Smooth muscle cell (in vitro differentiated cells): ENCODE data around the gene PRKX. TPM values are rescaled to one million over a fixed set of nuclear protein-coding genes. Genes with fewer than 3 reads are reported as not detected.

ENCODE experiments used
- DNase-seq: peaks from one replicate; lab custom pipeline; 2025; ENCODE audit not compliant: unreplicated experiment; lab: John Stamatoyannopoulos, UW
- H2AFZ ChIP-seq: fragments of 200-600 bp; sonication (generic); 2 replicates; pipeline ENCODE4 v1.6.0; 2016; ENCODE audit warnings: antibody characterized with exemption, low read depth, mild to moderate bottlenecking
- H3F3A ChIP-seq: fragments of 200-600 bp; sonication (generic); 2 replicates; pipeline ENCODE4 v1.6.0; 2017; ENCODE audit warnings: antibody characterized with exemption, low read depth
- H3K27ac ChIP-seq: fragments of 200-600 bp; sonication (generic); 2 replicates; pipeline ENCODE4 v1.5.1; 2016; ENCODE audit warnings: low read depth, mild to moderate bottlenecking
- H3K27me3 ChIP-seq: fragments of 200-600 bp; sonication (generic); 2 replicates; pipeline ENCODE4 v1.6.1; 2016; ENCODE audit warnings: low read depth, mild to moderate bottlenecking
- H3K36me3 ChIP-seq: fragments of 200-600 bp; sonication (generic); 2 replicates; pipeline ENCODE4 v1.5.1; 2016; ENCODE audit warnings: low read depth
- H3K4me1 ChIP-seq: fragments of 200-600 bp; sonication (generic); 2 replicates; pipeline ENCODE4 v1.5.1; 2016; ENCODE audit warnings: low read depth
- H3K4me2 ChIP-seq: fragments of 200-600 bp; sonication (generic); 2 replicates; pipeline ENCODE4 v1.6.0; 2016; ENCODE audit warnings: mild to moderate bottlenecking
- H3K4me3 ChIP-seq: fragments of 200-600 bp; sonication (generic); 2 replicates; pipeline ENCODE4 v1.5.1; 2016; ENCODE audit warnings: mild to moderate bottlenecking
- H3K79me2 ChIP-seq: fragments of 200-600 bp; sonication (generic); 2 replicates; pipeline ENCODE4 v1.6.0; 2016; ENCODE audit warnings: low read depth, mild to moderate bottlenecking
- H3K9ac ChIP-seq: fragments of 200-600 bp; sonication (generic); 2 replicates; pipeline ENCODE4 v1.6.0; 2016; ENCODE audit warnings: low read depth
- H3K9me3 ChIP-seq: fragments of 200-600 bp; sonication (generic); replicated peaks from 2 replicates; pipeline ENCODE4 v1.5.1; 2016; ENCODE audit warnings: low read depth
- H4K20me1 ChIP-seq: fragments of 200-600 bp; sonication (generic); 2 replicates; pipeline ENCODE4 v1.6.0; 2016; ENCODE audit warnings: low read depth
- WGBS: methylation state at CpG from one replicate; pipeline ENCODE4 v1.1.7; 2016; ENCODE audit warnings: low lambda C conversion rate; 5-methylcytosine and 5-hydroxymethylcytosine counted together
- polyA plus RNA-seq: library from polyadenylated mRNA; unstranded; fragments of >200 nt; fragmentation: Nextera tagmentation; extraction: Ambion mirVana; gene quantifications from 2 replicates; pipeline ENCODE4 v1.2.1, GENCODE V29; 2016
- total RNA-seq: library from RNA; depleted of rRNA; stranded (reverse); fragments of >200 nt; gene quantifications from 2 replicates; pipeline ENCODE4 v1.2.3, GENCODE V29; 2014
- TF ChIP-seq, protein P1 (sequence below): fragments of 200-600 bp; sonication (generic); IDR thresholded peaks from 2 replicates; pipeline ENCODE4 v1.5.1; 2017; ENCODE audit warnings: borderline replicate concordance, mild to moderate bottlenecking, antibody characterized with exemption; ENCODE audit not compliant: insufficient read depth, poor library complexity, severe bottlenecking

PRKX gene
- total and polyA plus RNA-seq, 2 experiments from 2014 or later = 9.5 to 10.1 TPM

DNA sequence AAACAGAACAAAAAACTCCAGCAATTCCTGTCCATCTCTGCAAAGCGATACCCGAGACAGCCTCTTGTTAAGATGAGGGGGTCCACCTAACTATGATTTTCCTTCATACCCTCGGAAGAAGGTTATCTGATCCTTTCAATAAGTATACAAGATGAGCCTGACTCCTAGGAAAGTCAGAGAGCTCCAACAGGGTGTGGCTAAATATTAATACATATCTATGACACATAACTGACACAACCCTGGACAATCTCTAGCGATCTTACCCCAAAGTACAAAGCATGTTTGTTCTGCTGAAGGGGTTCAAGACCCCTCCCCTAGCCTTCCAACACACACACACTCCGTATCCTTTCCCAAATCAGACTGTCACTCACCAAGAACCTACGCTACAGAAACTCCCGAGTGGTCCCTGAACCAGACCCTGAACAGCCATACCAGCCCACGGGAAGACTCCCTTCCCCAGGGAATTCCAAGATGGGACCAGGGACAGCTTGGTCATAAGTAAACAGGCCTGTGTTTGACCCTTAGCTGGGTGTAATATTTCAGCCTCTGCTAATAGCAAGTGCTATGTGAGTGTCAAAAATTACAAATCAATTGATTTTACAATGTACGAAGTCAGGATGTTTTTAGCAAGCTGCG lies 110.3 kb downstream of the PRKX start:
- Histone ChIP-seq H2AFZ (no peak overlapping the region), H3K4me3 (no peak overlapping the region), H4K20me1 (no peaks in the 10 kb centered on the region), H3F3A (no peaks in the 10 kb centered on the region), H3K36me3 (no peaks in the 10 kb centered on the region), H3K4me1 (no peaks in the 10 kb centered on the region), H3K9me3 (no peaks in the 10 kb centered on the region), H3K9ac (no peak overlapping the region), H3K27me3 (no peaks in the 10 kb centered on the region), H3K4me2 (no peak overlapping the region), H3K79me2 (no peaks in the 10 kb centered on the region), H3K27ac (no peak overlapping the region)
- DNase-seq = no peak
- 87% methylated on average over 10 of the region's 10 CpGs for WGBS
- TF ChIP-seq, protein P1, sequence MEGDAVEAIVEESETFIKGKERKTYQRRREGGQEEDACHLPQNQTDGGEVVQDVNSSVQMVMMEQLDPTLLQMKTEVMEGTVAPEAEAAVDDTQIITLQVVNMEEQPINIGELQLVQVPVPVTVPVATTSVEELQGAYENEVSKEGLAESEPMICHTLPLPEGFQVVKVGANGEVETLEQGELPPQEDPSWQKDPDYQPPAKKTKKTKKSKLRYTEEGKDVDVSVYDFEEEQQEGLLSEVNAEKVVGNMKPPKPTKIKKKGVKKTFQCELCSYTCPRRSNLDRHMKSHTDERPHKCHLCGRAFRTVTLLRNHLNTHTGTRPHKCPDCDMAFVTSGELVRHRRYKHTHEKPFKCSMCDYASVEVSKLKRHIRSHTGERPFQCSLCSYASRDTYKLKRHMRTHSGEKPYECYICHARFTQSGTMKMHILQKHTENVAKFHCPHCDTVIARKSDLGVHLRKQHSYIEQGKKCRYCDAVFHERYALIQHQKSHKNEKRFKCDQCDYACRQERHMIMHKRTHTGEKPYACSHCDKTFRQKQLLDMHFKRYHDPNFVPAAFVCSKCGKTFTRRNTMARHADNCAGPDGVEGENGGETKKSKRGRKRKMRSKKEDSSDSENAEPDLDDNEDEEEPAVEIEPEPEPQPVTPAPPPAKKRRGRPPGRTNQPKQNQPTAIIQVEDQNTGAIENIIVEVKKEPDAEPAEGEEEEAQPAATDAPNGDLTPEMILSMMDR = no peak

DNA sequence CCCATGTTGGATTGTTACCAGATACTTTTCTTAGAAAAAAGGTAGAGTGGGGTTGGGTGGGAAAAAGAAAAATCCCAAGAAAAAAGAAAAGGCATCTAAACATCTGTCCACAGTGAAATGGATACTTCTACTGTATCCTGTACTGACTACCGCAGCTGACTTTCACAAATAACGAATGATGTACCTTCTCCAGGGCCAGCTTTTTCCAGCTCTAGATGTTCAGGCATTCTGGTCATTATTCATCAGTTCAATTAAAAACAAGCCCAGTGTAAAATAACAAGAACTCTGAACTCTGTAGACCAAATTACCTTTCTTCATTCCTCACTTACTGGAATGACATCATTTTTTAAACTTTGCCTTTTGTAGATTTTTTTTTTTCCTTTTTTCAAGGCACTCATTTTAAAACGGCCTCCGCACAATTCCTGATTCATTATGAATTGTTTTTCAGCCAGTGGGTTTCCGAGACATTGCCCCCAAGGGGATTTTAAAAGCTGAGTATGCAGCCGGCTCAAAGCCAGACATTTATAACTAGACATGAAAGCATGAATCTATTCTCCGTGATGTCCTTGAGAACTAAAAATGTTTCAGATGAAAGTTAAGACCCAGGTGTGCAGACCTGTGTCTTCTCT lies 113.5 kb downstream of the PRKX start:
- no peaks in the 10 kb centered on the region for H3F3A ChIP-seq
- TF ChIP-seq, protein P1 = no peak
- WGBS = 82% methylated on average over 7 of the region's 7 CpGs
- no peak overlapping the region for H3K27ac ChIP-seq
- no peak overlapping the region for H3K9ac ChIP-seq
- no peaks in the 10 kb centered on the region for H3K27me3 ChIP-seq
- H3K36me3 ChIP-seq = no peaks in the 10 kb centered on the region
- H3K79me2 ChIP-seq = no peaks in the 10 kb centered on the region
- no peak for DNase-seq
- no peaks in the 10 kb centered on the region for H4K20me1 ChIP-seq
- no peak overlapping the region for H3K4me2 ChIP-seq
- H3K9me3 ChIP-seq = no peaks in the 10 kb centered on the region
- no peak overlapping the region for H3K4me3 ChIP-seq
- H3K4me1 ChIP-seq = no peaks in the 10 kb centered on the region
- no peak overlapping the region for H2AFZ ChIP-seq

DNA sequence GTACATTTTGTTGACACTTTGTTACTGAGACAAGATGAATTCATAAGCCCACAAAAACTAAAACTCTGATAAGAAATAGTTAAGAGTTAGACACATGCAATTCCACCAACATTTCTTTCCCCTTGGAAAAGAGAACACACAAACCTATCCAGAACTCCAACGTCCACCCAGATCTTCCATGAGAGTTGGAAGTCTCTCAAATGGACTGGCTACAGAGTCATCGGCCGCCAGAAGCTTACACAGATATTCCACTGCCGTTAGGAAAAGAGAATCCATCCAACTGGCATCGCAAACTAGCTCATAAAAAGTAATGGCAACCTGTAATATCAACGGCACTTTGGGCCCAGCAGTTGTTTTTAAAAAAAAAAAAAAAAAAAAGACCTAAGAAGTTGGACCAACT lies 114.7 kb downstream of the PRKX start:
- no peak overlapping the region for H3K4me3 ChIP-seq
- no peaks in the 10 kb centered on the region for H3K4me1 ChIP-seq
- no peaks in the 10 kb centered on the region for H4K20me1 ChIP-seq
- H3F3A ChIP-seq = no peaks in the 10 kb centered on the region
- H3K27ac ChIP-seq = no peak overlapping the region
- H3K9me3 ChIP-seq = no peaks in the 10 kb centered on the region
- H3K36me3 ChIP-seq = no peaks in the 10 kb centered on the region
- no peak overlapping the region for H2AFZ ChIP-seq
- DNase-seq = no peak
- TF ChIP-seq, protein P1 = no peak
- 83% methylated on average over 6 of the region's 6 CpGs for WGBS
- no peak overlapping the region for H3K9ac ChIP-seq
- H3K79me2 ChIP-seq = no peaks in the 10 kb centered on the region
- no peak overlapping the region for H3K4me2 ChIP-seq
- H3K27me3 ChIP-seq = no peaks in the 10 kb centered on the region

DNA sequence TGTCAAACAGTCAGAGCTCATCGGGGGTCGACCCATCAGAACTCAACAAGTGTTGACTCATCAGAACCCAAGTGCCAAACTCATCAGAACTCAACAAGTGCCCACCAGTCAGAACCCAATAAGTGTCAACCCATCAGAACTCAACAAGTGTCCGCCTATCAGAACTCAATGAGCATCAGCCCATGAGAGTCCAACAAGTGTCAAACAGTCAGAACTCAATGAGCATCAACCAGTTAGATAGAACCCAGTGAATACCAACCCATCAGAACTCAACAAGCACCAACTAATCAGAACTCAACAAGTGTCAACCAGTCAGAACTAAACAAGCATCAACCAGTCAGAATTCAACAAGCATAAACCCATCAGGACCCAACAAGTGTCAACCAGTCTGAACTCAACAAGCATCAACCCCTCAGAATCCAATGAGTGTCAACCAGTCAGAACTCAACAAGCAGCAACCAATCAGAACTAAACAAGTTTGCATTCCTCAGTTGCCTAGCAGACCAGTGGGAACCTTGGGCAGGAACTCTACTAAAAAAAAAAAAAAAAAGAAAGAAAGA lies 115.3 kb downstream of the PRKX start:
- Histone ChIP-seq H3K79me2 (no peaks in the 10 kb centered on the region), H3K27ac (no peak overlapping the region), H3K27me3 (no peaks in the 10 kb centered on the region), H2AFZ (no peak overlapping the region), H3K9me3 (no peaks in the 10 kb centered on the region), H3K36me3 (no peaks in the 10 kb centered on the region), H3F3A (no peaks in the 10 kb centered on the region), H3K4me1 (no peaks in the 10 kb centered on the region), H3K9ac (no peak overlapping the region), H3K4me2 (no peak overlapping the region), H3K4me3 (no peak overlapping the region), H4K20me1 (no peaks in the 10 kb centered on the region)
- TF ChIP-seq, protein P1 = no peak
- WGBS = 84% methylated on average over 3 of the region's 3 CpGs
- DNase-seq = no peak
